Activated B cell treated with CpG ODN at 0.5 μM for 24 hours (primary cell): ENCODE data around the gene BMAL1. TPM values are rescaled to one million over a fixed set of nuclear protein-coding genes. Genes with fewer than 3 reads are reported as not detected.

ENCODE experiments used
- ATAC-seq: fragments of 200-7000 bp; cut with Tn5 transposase; one replicate; pipeline ENCODE4 v1.10.0; 2021; ENCODE audit warnings: low read depth, mild to moderate bottlenecking, moderate library complexity
- CTCF ChIA-PET: fragments of 350-600 bp; sonication (Branson Sonifier 250); formaldehyde crosslinking; loops from one replicate; lab custom pipeline; 2021; ENCODE audit warnings: antibody characterized with exemption; lab: Charles Lee
- POLR2A ChIA-PET: fragments of 350-600 bp; sonication (Branson Sonifier 250); formaldehyde crosslinking; loops from one replicate; lab custom pipeline; 2021; ENCODE audit warnings: antibody characterized with exemption; lab: Charles Lee
- DNase-seq: peaks from one replicate; pipeline ENCODE4 v3.0.0; 2022
- H3K27ac Mint-ChIP-seq: one replicate; pipeline ENCODE4 v1.8.0; 2020; ENCODE audit warnings: mixed read lengths
- H3K27me3 Mint-ChIP-seq: one replicate; pipeline ENCODE4 v1.8.0; 2021; ENCODE audit warnings: mixed read lengths
- H3K36me3 Mint-ChIP-seq: one replicate; pipeline ENCODE4 v1.8.0; 2021; ENCODE audit warnings: low read depth, mixed read lengths
- H3K4me1 Mint-ChIP-seq: one replicate; pipeline ENCODE4 v1.8.0; 2021; ENCODE audit warnings: mixed read lengths
- H3K4me3 Mint-ChIP-seq: one replicate; pipeline ENCODE4 v1.8.0; 2020; ENCODE audit warnings: mild to moderate bottlenecking, mixed read lengths
- H3K9me3 Mint-ChIP-seq: one replicate; pipeline ENCODE4 v1.8.0; 2020; ENCODE audit warnings: mixed read lengths
- intact Hi-C: fragments of 100-400 bp; cut with micrococcal nuclease; formaldehyde crosslinking; loops from one replicate; pipeline ENCODE4 v1.15.1; 2024
- total RNA-seq: library from RNA; stranded (reverse); gene quantifications from 2 replicates; pipeline ENCODE4 v1.2.3, GENCODE V29; 2022
- TF ChIP-seq, protein P1 (sequence below): fragments of 200-600 bp; IDR thresholded peaks from one replicate; pipeline ENCODE4 v1.8.0; 2022; ENCODE audit warnings: antibody characterized with exemption, mild to moderate bottlenecking

The BMAL1 gene
- total RNA-seq, 1 donor from 2014 or later, result 30.1 TPM

DNA sequence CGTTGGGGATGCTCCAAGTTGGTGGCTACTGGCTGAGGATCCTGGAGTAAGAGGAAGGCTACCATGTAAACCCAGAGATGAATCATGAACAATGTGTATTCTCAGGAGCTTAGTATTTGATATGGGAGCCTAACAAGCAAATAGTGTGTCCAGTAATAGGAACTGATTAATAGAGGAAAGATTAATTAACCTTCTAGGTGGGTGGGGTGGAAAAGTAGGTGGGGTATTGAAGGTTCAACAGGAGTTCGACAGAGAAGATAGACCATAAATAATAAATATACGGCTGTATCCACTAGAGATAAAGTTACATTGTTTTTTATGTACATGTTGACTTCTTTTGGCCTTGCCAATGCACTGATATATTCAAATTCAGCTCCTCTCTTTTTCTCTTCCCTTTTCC is 43.1 kb downstream of the BMAL1 start:
- CTCF ChIA-PET, result interaction anchor here (0.5 kb wide), 1 partner anchor 17 kb away, joined by 3 read pairs; no protein-coding TSS in a partner anchor
- Mint-ChIP-seq H3K27ac (no peak overlapping the region), H3K27me3 (no peaks in the 10 kb centered on the region), H3K36me3 (peaks cover 13% of the 10 kb centered on the region), H3K9me3 (no peaks in the 10 kb centered on the region), H3K4me3 (no peak overlapping the region), H3K4me1 (peaks cover 35% of the 10 kb centered on the region)
- ATAC-seq (no peak), DNase-seq (no peak)
- intact Hi-C loops, result no loop called here
- POLR2A ChIA-PET, result no interaction called here
- TF ChIP-seq, protein P1, sequence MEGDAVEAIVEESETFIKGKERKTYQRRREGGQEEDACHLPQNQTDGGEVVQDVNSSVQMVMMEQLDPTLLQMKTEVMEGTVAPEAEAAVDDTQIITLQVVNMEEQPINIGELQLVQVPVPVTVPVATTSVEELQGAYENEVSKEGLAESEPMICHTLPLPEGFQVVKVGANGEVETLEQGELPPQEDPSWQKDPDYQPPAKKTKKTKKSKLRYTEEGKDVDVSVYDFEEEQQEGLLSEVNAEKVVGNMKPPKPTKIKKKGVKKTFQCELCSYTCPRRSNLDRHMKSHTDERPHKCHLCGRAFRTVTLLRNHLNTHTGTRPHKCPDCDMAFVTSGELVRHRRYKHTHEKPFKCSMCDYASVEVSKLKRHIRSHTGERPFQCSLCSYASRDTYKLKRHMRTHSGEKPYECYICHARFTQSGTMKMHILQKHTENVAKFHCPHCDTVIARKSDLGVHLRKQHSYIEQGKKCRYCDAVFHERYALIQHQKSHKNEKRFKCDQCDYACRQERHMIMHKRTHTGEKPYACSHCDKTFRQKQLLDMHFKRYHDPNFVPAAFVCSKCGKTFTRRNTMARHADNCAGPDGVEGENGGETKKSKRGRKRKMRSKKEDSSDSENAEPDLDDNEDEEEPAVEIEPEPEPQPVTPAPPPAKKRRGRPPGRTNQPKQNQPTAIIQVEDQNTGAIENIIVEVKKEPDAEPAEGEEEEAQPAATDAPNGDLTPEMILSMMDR, result no peak

DNA sequence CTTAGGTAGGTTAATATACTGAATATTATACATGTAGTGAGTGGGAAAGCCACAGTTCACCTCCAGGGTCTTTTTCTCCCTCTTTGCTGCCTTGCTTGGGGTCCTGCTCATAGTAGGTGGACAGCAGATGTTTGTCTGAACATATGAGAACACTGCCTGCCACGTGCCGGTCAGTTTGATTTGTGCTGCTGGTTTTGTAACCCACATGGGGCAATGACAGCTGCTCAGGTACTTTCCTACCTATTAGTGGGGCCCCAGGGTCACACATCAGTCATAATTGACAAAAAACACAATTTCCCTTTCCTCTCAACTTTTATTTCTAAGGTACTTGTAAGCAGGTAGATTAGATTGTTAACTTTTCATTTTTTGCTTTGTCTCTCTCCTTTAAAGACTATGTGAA is 43.8 kb downstream of the BMAL1 start:
- DNase-seq, result no peak
- peaks cover 13% of the 10 kb centered on the region for H3K36me3 Mint-ChIP-seq
- peaks cover 29% of the 10 kb centered on the region for H3K4me1 Mint-ChIP-seq
- H3K9me3 Mint-ChIP-seq, result no peaks in the 10 kb centered on the region
- intact Hi-C loops, result no loop called here
- H3K27ac Mint-ChIP-seq, result no peak overlapping the region
- no peak for ATAC-seq
- TF ChIP-seq, protein P1, result no peak
- ChIA-PET POLR2A (no interaction called here), CTCF (no interaction called here)
- no peak overlapping the region for H3K4me3 Mint-ChIP-seq
- no peaks in the 10 kb centered on the region for H3K27me3 Mint-ChIP-seq

DNA sequence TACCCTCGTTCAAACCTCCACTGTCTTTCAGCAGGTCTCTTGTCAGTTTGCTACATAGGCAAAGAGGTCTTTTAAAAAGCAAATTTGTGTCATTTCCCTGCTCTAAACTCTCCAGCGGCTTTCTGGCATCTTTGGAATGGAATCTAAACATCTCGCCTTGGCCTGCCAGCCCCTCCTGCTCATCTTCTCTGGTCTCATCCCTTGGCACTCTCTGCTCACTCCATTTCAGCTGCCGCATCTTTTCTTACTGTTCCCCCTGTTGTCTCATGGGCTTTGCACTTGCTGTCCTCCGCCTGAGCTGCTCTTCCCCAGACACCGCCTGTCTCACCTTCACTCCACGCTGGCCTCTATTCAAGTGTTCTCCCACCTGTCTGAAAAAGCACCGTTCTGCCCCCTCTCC is 46.6 kb downstream of the BMAL1 start:
- ATAC-seq, result no peak
- CTCF ChIA-PET, result no interaction called here

GRCh38 chr11:13324709-13325108 is 47.1 kb downstream of the BMAL1 start:
- DNase-seq (no peak), ATAC-seq (no peak)
- Mint-ChIP-seq H3K27me3 (no peaks in the 10 kb centered on the region), H3K4me1 (peaks cover 5% of the 10 kb centered on the region), H3K36me3 (peaks cover 34% of the 10 kb centered on the region), H3K27ac (no peak overlapping the region), H3K9me3 (no peaks in the 10 kb centered on the region), H3K4me3 (no peak overlapping the region)
- ChIA-PET POLR2A (no interaction called here), CTCF (no interaction called here)
- intact Hi-C loops, result no loop called here
- TF ChIP-seq, protein P1, result no peak

More for the DNA sequence above, 46.6 kb downstream of the BMAL1 start:
- H3K4me1 Mint-ChIP-seq, result peaks cover 7% of the 10 kb centered on the region
- H3K27ac Mint-ChIP-seq, result no peak overlapping the region
- POLR2A ChIA-PET, result no interaction called here
- H3K27me3 Mint-ChIP-seq, result no peaks in the 10 kb centered on the region
- TF ChIP-seq, protein P1, result no peak
- intact Hi-C loops, result no loop called here
- no peaks in the 10 kb centered on the region for H3K9me3 Mint-ChIP-seq
- no peak overlapping the region for H3K4me3 Mint-ChIP-seq
- H3K36me3 Mint-ChIP-seq, result peaks cover 29% of the 10 kb centered on the region
- no peak for DNase-seq

- intact Hi-C loops, result no loop called here
- H3K27ac Mint-ChIP-seq, result no peak overlapping the region
- H3K36me3 Mint-ChIP-seq, result peaks cover 34% of the 10 kb centered on the region
- ATAC-seq (no peak), DNase-seq (no peak)
- H3K4me1 Mint-ChIP-seq, result peaks cover 6% of the 10 kb centered on the region
- POLR2A ChIA-PET, result no interaction called here
- no peak overlapping the region for H3K4me3 Mint-ChIP-seq
- TF ChIP-seq, protein P1, result no peak
- CTCF ChIA-PET, result no interaction called here
- H3K27me3 Mint-ChIP-seq, result no peaks in the 10 kb centered on the region
- H3K9me3 Mint-ChIP-seq, result no peaks in the 10 kb centered on the region
Observed at GRCh38 chr11:13327421-13327820, 49.8 kb downstream of the BMAL1 start.
